ENCODE data around the gene ATG12.

GRCh38 chr5:115831163-115831768 is 10.1 kb downstream of the ATG12 start:
- no peak for TF ChIP-seq EZH2 (IDR thresholded peaks at IDR 0.05; ENCODE audit: low read depth, low read length, severe bottlenecking)
- TF ChIP-seq CEBPB (IDR thresholded peaks at IDR 0.05; ENCODE audit: low read depth, low read length), result no peak
- no peak for TF ChIP-seq SIN3A (conservative IDR thresholded peaks at IDR 0.05 in 1 of 2, IDR thresholded peaks at IDR 0.05 in 1 of 2; ENCODE audit: low read depth in 1 of 2, low read length in 2 of 2)
- TF ChIP-seq, protein P1, sequence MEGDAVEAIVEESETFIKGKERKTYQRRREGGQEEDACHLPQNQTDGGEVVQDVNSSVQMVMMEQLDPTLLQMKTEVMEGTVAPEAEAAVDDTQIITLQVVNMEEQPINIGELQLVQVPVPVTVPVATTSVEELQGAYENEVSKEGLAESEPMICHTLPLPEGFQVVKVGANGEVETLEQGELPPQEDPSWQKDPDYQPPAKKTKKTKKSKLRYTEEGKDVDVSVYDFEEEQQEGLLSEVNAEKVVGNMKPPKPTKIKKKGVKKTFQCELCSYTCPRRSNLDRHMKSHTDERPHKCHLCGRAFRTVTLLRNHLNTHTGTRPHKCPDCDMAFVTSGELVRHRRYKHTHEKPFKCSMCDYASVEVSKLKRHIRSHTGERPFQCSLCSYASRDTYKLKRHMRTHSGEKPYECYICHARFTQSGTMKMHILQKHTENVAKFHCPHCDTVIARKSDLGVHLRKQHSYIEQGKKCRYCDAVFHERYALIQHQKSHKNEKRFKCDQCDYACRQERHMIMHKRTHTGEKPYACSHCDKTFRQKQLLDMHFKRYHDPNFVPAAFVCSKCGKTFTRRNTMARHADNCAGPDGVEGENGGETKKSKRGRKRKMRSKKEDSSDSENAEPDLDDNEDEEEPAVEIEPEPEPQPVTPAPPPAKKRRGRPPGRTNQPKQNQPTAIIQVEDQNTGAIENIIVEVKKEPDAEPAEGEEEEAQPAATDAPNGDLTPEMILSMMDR (IDR thresholded peaks at IDR 0.05; ENCODE audit: control extremely low read depth in 1 of 3, insufficient read depth in 1 of 3, low read depth in 1 of 3, low read length in 3 of 3), result peak in 2 of 3 experiments; percentile 63 to 71; a peak in 3 of 4 replicates
- no peak for TF ChIP-seq KDM1A (IDR thresholded peaks at IDR 0.05; ENCODE audit: borderline replicate concordance, low read length)
- TF ChIP-seq MAFK (IDR thresholded peaks at IDR 0.05; ENCODE audit: low read depth, low read length), result no peak
- no peak for TF ChIP-seq POLR2AphosphoS5 (IDR thresholded peaks at IDR 0.05; ENCODE audit: low read depth, low read length)
